Erythroblast (primary cell): Measurements from ENCODE around the gene ZNF277.

Source experiments
- GATA1 ChIP-seq: IDR thresholded peaks from 2 replicates; pipeline ENCODE4 v1.6.1; 2011; ENCODE audit warnings: low read depth, mild to moderate bottlenecking, control low read depth, low read length, moderate library complexity
- POLR2A ChIP-seq: IDR thresholded peaks from 2 replicates; pipeline ENCODE4 v1.6.1; 2011; ENCODE audit warnings: mild to moderate bottlenecking, low read length

DNA sequence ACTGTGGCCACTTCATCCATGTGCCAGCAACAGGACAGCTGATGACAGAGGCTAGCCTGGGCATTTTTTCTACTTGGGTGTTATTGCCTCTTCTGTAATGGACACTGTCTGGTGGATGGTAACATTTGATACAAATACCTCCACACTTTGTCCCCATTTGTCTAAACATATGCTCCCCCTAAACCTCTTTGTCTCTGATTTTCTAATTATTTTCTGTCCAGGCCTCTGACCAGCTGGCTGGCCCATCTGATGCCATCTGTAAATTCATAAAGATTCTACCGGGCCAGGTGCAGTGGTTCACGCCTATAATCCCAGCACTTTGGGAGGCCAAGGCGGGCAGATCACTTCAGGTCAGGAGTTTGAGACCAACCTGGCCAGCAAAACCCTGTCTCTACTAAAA is 159.1 kb downstream of the ZNF277 start:
- TF ChIP-seq POLR2A = no peak
- TF ChIP-seq GATA1 = no peak
